ENCODE results near the gene NOS1AP.

DNA sequence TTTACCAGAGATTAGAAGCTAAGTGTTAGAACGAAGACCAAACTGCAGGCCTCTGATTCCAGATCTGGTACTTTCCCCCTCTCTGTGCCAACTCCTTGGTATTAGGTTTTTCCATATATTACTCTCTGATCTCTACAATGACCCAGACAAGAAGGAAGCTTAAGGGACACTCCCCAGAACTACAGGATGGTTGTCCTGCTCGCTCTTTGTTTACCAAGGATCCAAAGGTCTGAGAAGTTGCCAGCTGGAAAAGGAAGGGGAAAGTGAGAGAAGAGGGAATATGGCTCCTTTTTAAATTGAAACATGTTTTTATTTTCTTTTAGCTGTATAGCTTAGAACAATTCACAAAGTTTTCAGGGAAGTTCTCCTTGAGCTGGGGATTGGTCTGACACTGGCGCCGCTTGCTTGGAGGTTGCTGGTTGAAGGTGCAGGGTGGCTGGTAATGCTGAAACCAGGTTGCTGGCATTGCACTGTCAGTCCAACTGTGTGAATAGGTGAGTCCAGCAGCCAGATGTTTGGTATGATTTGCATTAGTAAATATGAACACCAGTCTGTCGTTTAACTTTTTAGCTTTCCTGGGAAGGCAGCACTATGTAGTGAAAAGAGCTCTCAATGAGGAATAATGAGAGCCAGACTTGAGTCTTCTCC is 89.3 kb downstream of the NOS1AP start:
- TF ChIP-seq, protein P1, sequence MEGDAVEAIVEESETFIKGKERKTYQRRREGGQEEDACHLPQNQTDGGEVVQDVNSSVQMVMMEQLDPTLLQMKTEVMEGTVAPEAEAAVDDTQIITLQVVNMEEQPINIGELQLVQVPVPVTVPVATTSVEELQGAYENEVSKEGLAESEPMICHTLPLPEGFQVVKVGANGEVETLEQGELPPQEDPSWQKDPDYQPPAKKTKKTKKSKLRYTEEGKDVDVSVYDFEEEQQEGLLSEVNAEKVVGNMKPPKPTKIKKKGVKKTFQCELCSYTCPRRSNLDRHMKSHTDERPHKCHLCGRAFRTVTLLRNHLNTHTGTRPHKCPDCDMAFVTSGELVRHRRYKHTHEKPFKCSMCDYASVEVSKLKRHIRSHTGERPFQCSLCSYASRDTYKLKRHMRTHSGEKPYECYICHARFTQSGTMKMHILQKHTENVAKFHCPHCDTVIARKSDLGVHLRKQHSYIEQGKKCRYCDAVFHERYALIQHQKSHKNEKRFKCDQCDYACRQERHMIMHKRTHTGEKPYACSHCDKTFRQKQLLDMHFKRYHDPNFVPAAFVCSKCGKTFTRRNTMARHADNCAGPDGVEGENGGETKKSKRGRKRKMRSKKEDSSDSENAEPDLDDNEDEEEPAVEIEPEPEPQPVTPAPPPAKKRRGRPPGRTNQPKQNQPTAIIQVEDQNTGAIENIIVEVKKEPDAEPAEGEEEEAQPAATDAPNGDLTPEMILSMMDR (IDR thresholded peaks at IDR 0.05) = no peak
- no peak for TF ChIP-seq POLR2A (IDR thresholded peaks at IDR 0.05)

Measured in lower leg skin (tissue), 3 donors.